IMR-90 (cell line): ENCODE data around the gene ANO4. TPM values are rescaled to one million over a fixed set of nuclear protein-coding genes. Genes with fewer than 3 reads are reported as not detected.

Source experiments
- ATAC-seq: fragments of 200-7000 bp; cut with Tn5 transposase; 2 replicates; pipeline ENCODE4 v1.9.1; 2020; ENCODE audit warnings: low read depth, mild to moderate bottlenecking, moderate library complexity
- BruUV-seq: library from RNA; stranded (reverse); fragments of 400-500 nt; replicated peaks from 2 replicates; lab custom pipeline; 2021; lab: Mats Ljungman, UMichigan
- CTCF ChIA-PET: fragments of 300-600 bp; formaldehyde crosslinking; extraction: SDS; loops from one replicate; lab custom pipeline; 2021; ENCODE audit warnings: antibody characterized with exemption; lab: Yijun Ruan, JAX
- POLR2A ChIA-PET: fragments of 300-600 bp; sonication (Branson Sonifier 250); formaldehyde crosslinking; loops from one replicate; lab custom pipeline; 2022; ENCODE audit warnings: antibody characterized with exemption; ENCODE audit not compliant: unreplicated experiment; lab: Charles Lee
- DNase-seq: peaks from one replicate; pipeline ENCODE4 v3.0.0; 2013
- H2AFZ ChIP-seq: replicated peaks from 2 replicates; pipeline ENCODE3; 2013; ENCODE audit warnings: low read length, mild to moderate bottlenecking; ENCODE audit not compliant: poor library complexity
- H2AK5ac ChIP-seq: 2 replicates; pipeline ENCODE4 v1.6.1; 2013; ENCODE audit warnings: low read depth, low read length, inconsistent platforms
- H2AK9ac ChIP-seq: replicated peaks from 2 replicates; pipeline ENCODE3; 2013; ENCODE audit warnings: mild to moderate bottlenecking, low read depth, low read length, moderate library complexity; ENCODE audit not compliant: poor library complexity
- H2BK120ac ChIP-seq: 2 replicates; pipeline ENCODE4 v1.6.1; 2013; ENCODE audit warnings: low read depth, low read length, inconsistent platforms
- H2BK15ac ChIP-seq: 3 replicates; pipeline ENCODE4 v1.6.1; 2013; ENCODE audit warnings: low read depth, low read length, inconsistent platforms
- H2BK20ac ChIP-seq: 2 replicates; pipeline ENCODE4 v1.6.1; 2013; ENCODE audit warnings: low read depth, mild to moderate bottlenecking, inconsistent platforms, low read length, moderate library complexity
- H2BK5ac ChIP-seq: 2 replicates; pipeline ENCODE4 v1.6.1; 2013; ENCODE audit warnings: mild to moderate bottlenecking, low read depth, low read length, inconsistent platforms; ENCODE audit not compliant: poor library complexity, severe bottlenecking
- H3K14ac ChIP-seq: replicated peaks from 2 replicates; pipeline ENCODE4 v1.6.1; 2013; ENCODE audit warnings: low read depth, low read length, inconsistent platforms
- H3K18ac ChIP-seq: 2 replicates; pipeline ENCODE4 v1.6.1; 2013; ENCODE audit warnings: low read depth, low read length, control low read depth
- H3K23ac ChIP-seq: 2 replicates; pipeline ENCODE4 v1.6.1; 2013; ENCODE audit warnings: low read depth, low read length, inconsistent platforms
- H3K27ac ChIP-seq: 2 replicates; pipeline ENCODE4 v1.5.1; 2013; ENCODE audit warnings: mild to moderate bottlenecking, control low read depth, low read length; ENCODE audit not compliant: insufficient read depth
- H3K27me3 ChIP-seq: 2 replicates; pipeline ENCODE4 v1.6.1; 2013; ENCODE audit warnings: low read length; ENCODE audit not compliant: control insufficient read depth, insufficient read depth
- H3K36me3 ChIP-seq: 2 replicates; pipeline ENCODE4 v1.6.1; 2013; ENCODE audit warnings: low read length, mixed read lengths; ENCODE audit not compliant: control insufficient read depth, insufficient read depth
- H3K4ac ChIP-seq: 2 replicates; pipeline ENCODE4 v1.6.1; 2013; ENCODE audit warnings: low read depth, low read length, inconsistent platforms
- H3K4me1 ChIP-seq: 2 replicates; pipeline ENCODE4 v1.6.1; 2013; ENCODE audit warnings: low read length, mixed read lengths; ENCODE audit not compliant: control insufficient read depth, insufficient read depth
- H3K4me2 ChIP-seq: 2 replicates; pipeline ENCODE4 v1.6.1; 2013; ENCODE audit warnings: low read depth, mild to moderate bottlenecking, control low read depth, low read length, moderate library complexity
- H3K4me3 ChIP-seq: 2 replicates; pipeline ENCODE4 v1.5.1; 2013; ENCODE audit warnings: low read depth, mild to moderate bottlenecking, control low read depth, low read length, moderate library complexity; ENCODE audit not compliant: insufficient read depth
- H3K56ac ChIP-seq: 2 replicates; pipeline ENCODE4 v1.6.1; 2013; ENCODE audit warnings: low read length, inconsistent platforms; ENCODE audit not compliant: insufficient read depth; ENCODE audit errors: extremely low read depth
- H3K79me1 ChIP-seq, 2 experiments: 2 replicates each; pipeline ENCODE4 v1.6.1; 2013; ENCODE audit warnings: low read length in 2 of 2, inconsistent platforms in 1 of 2, low read depth in 1 of 2
- H3K9ac ChIP-seq: 2 replicates; pipeline ENCODE4 v1.6.1; 2013; ENCODE audit warnings: low read depth, low read length, control low read depth
- H3K9me1 ChIP-seq: 2 replicates; pipeline ENCODE4 v1.6.1; 2013; ENCODE audit warnings: low read length, inconsistent platforms; ENCODE audit not compliant: insufficient read depth
- H3K9me3 ChIP-seq: 2 replicates; pipeline ENCODE4 v1.6.1; 2013; ENCODE audit warnings: low read length; ENCODE audit not compliant: control insufficient read depth, insufficient read depth
- H4K20me1 ChIP-seq: 2 replicates; pipeline ENCODE4 v1.6.1; 2013; ENCODE audit warnings: low read length, inconsistent platforms; ENCODE audit not compliant: insufficient read depth
- H4K5ac ChIP-seq: 2 replicates; pipeline ENCODE4 v1.6.1; 2013; ENCODE audit warnings: mild to moderate bottlenecking, low read depth, low read length, control low read depth
- H4K8ac ChIP-seq, 2 experiments: 2 replicates each; pipeline ENCODE4 v1.6.1; 2013; ENCODE audit warnings: low read depth in 2 of 2, low read length in 2 of 2, control low read depth in 1 of 2, inconsistent platforms in 1 of 2
- H4K91ac ChIP-seq: 2 replicates; pipeline ENCODE4 v1.6.1; 2013; ENCODE audit warnings: low read depth, low read length, inconsistent platforms; ENCODE audit not compliant: insufficient read depth
- BHLHE40 ChIP-seq: fragments of 150-350 bp; IDR thresholded peaks from 2 replicates; pipeline ENCODE4 v1.6.1; 2016; ENCODE audit warnings: mild to moderate bottlenecking, low read depth, low read length
- CHD1 ChIP-seq: IDR thresholded peaks from 2 replicates; pipeline ENCODE4 v1.6.1; 2012; ENCODE audit warnings: low read depth, low read length, improper control_type of control experiment
- CTCF ChIP-seq: conservative IDR thresholded peaks from 2 replicates; pipeline ENCODE4 v1.5.1; 2012; ENCODE audit warnings: mild to moderate bottlenecking, low read depth, low read length, improper control_type of control experiment
- WGBS, 2 experiments: methylation state at CpG; one replicate each; pipeline versions ENCODE4 v1.1.5 to v1.1.7; 2013; ENCODE audit warnings: missing lambda C conversion rate in 2 of 2; ENCODE audit not compliant: insufficient read length in 1 of 2; ENCODE audit errors: extremely low coverage in 2 of 2; 5-methylcytosine and 5-hydroxymethylcytosine counted together
- dilution Hi-C: fragments of 300-500 bp; cut with HindIII; formaldehyde crosslinking; loops from one replicate; pipeline ENCODE4 v1.14.3; 2018; ENCODE audit warnings: low sequenced_read_pairs; ENCODE audit not compliant: unreplicated experiment
- in situ Hi-C: fragments of 300-500 bp; cut with MboI; formaldehyde crosslinking; loops from 3 replicates; pipeline ENCODE4 v1.14.3; 2019; ENCODE audit warnings: low sequenced_read_pairs, inconsistent platforms, mixed read lengths
- intact Hi-C: fragments of 100-400 bp; cut with micrococcal nuclease; formaldehyde crosslinking; loops from 2 replicates; pipeline ENCODE4 v1.10.0; 2022
- polyA plus RNA-seq, 3 experiments: library from polyadenylated mRNA; depleted of rRNA; stranded (reverse); fragments of >200 nt; gene quantifications; 2 replicates each; pipeline ENCODE4 v1.2.3, GENCODE V29; 2012; ENCODE audit warnings: low replicate concordance in 1 of 3
- total RNA-seq: library from RNA; depleted of rRNA; stranded (reverse); fragments of >200 nt; gene quantifications from 2 replicates; pipeline ENCODE4 v1.2.3, GENCODE V29; 2012

The ANO4 gene
- total and polyA plus RNA-seq, 2 of the 4 experiments (the other 2 are of a cell fraction) = 4.7 to 10.2 TPM

DNA sequence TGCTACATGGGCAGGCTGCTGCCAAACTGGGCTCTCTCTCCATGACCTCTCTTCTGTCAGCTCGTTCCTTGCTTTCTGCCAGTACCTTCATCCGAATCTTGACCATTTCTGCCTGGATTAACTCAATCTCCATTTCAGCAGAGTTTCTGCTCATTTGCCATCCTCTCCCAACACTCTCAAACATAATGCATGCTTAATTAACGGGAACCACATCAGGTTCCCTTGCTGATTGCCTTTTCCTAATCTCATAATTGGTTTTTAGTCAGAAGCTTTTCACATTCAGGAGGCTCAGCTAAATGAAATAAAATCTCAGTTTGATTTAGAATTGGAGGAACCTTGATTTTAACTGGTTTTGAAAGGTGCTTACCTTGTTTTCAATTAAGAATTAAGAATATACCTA is 288.1 kb downstream of the ANO4 start:
- no TSS peak for BruUV-seq
- Histone ChIP-seq H2BK5ac (no peak overlapping the region), H3K27me3 (no peaks in the 10 kb centered on the region), H4K8ac (no peak overlapping the region), H2BK120ac (no peak overlapping the region), H2AFZ (no peak overlapping the region), H3K4me3 (no peak overlapping the region), H3K9me1 (no peaks in the 10 kb centered on the region), H3K27ac (no peak overlapping the region), H3K4ac (no peak overlapping the region), H4K20me1 (no peaks in the 10 kb centered on the region), H3K36me3 (peaks cover 13% of the 10 kb centered on the region), H4K5ac (no peak overlapping the region), H3K4me2 (no peak overlapping the region), H2BK15ac (no peak overlapping the region), H3K18ac (no peak overlapping the region), H3K4me1 (no peaks in the 10 kb centered on the region), H2AK5ac (no peak overlapping the region), H4K91ac (no peak overlapping the region), H3K79me1 (no peaks in the 10 kb centered on the region), H2BK20ac (no peak overlapping the region), H3K14ac (no peak overlapping the region), H3K9me3 (no peaks in the 10 kb centered on the region; the same call in 1 of the 2 replicates), H2AK9ac (no peak overlapping the region), H3K9ac (no peak overlapping the region), H3K23ac (no peak overlapping the region), H3K56ac (no peak overlapping the region)
- ATAC-seq (no peak), DNase-seq (no peak)
- POLR2A ChIA-PET = no interaction called here
- TF ChIP-seq CTCF (no peak), BHLHE40 (no peak), CHD1 (no peak)
- in situ Hi-C loops = no loop called here
- intact Hi-C loops = no loop called here
- dilution Hi-C loops = no loop called here
- WGBS, 2 experiments = 60% methylated on average over 1 of the region's 3 CpGs; no CpG with 5 or more reads in 1 of the 2 experiments
- CTCF ChIA-PET = no interaction called here
